8988T (cell line): ENCODE results near the gene SLC44A5.
A peak's percentile ranks its signal among the peaks of the same experiment; 100 is the strongest.
"Not testable (repeated sequence)": the region's sequence is repeated elsewhere in the genome, so short reads cannot be mapped to it uniquely, and the experiment has no call there.

ENCODE experiments used
- DNase-seq: peaks from one replicate; pipeline ENCODE4 v3.0.0; 2011

Gene SLC44A5

DNA sequence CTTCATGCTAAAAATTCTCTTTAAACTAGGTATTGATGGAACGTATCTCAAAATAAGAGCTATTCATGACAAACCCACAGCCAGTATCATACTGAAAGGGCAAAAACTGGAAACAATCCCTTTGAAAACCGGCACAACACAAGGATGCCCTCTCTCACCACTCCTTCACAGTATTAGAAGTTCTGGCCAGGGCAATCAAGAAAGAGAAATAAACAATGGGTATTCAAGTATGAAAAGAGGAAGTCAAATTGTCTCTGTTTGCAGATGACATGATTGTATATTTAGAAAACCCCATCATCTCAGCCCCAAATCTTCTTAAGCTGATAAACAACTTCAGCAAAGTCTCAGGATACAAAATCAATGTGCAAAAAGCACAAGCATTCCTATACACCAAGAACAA, 349.0 kb downstream of the SLC44A5 start:
- not testable (repeated sequence) for DNase-seq

DNA sequence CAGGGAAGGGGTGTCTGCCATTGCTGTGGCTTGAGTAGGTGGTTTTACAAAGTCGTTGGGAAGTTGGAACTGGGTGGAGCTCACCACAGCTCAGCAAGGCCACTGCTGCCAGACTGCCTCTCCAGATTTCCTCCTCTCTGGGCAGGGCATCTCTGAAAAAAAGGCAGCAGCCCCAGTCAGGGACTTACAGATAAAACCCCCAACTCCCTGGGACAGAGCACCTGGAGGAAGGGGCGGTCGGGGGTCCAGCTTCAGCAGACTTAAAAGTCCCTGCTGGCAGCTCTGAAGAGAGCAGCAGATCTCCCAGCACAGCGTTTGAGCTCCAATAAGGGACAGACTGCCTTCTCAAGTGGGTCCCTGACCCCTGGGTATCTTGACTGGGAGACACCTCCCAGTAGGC, 352.6 kb downstream of the SLC44A5 start:
- DNase-seq: no peak

DNA sequence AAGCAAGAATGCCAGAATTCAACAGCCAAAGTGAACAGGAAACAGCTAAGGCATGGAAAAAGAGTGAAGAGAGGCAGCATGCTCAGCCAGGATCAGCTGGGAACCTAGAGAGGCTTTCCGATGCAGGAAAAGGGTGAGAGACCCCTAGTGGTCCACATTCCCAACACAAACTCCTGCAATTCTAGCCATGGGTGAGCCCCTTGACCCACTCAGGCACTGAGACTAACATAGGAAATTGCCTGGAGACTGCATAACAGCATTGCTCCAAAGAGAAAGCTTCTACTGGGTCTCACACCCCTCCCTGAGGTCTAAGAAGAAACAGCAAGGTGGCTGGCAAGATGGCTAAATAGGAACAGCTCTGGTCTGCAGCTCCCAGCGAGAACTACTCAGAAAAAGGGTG, 353.5 kb downstream of the SLC44A5 start:
- no peak for DNase-seq

DNA sequence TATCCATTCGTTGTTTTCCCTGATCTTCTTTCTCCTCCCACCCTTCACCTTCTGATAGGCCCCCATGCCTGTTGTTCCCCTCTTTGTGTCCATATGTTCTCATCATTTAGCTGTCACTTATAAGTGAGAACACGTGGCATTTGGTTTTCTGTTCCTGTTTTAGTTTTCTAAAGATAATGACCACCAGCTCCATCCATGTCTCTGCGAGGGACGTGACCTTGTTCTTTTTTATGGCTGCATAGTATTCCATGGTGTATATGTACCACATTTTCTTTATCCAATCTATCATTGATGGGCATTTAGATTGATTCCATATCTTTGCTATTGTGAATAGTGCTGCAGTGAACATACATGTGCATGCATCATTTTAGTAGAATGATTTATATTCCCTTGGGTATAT, 360.8 kb downstream of the SLC44A5 start:
- not testable (repeated sequence) for DNase-seq

DNA sequence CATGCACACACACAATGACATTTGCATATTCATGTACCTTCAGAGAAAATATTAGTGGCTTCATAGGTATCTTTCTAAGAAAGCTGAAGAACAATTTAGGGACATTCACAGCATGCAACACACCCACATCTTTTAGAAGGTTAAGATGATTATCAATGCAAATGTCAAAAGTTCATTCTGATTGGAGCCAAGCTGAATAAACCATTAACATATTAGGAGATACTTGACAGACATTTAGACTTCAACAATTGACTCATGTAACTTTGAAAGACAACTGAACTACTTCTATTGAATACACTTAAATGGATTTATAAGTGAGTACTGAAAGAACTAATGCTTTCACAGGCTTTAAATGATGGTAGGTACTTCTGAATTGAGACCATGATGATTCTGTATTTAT, 365.7 kb downstream of the SLC44A5 start:
- no peak for DNase-seq

DNA sequence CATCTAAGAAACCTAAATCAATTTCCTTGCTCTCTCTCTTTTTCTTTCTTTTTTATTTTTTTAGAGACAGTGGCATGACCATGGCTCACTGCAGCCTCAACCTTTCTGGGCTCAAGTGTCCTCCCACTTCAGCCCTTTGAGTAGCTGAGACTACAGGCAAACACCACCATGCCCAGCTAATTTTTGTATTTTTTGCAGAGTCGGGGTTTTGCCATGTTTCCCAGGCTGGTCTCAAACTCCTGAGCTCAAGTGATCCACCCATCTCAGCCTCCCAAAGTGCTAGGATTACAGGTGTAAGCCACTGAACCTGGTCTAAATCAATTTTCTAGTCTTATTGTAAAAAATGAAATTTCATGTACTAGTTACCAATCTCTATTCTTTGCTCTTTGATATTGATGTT, 367.8 kb downstream of the SLC44A5 start:
- DNase-seq: no peak

DNA sequence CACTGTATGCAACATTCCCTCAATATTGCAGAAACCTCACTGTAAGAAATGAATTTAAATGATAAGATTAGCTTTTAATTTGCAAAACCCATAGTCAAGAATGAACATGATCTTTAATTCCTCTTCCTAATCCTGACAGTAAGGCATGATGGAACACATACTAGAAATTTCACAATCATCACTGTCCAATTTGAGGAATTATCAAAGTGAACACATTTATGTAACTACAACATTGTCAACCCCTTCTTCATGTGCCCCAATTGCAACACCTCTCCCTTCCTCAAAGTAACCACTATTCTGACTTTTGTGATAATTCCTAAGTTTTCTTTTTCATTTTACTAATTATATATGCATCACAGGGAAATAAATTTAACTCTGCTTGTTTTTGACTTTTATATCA, 373.6 kb downstream of the SLC44A5 start:
- DNase-seq: no peak

DNA sequence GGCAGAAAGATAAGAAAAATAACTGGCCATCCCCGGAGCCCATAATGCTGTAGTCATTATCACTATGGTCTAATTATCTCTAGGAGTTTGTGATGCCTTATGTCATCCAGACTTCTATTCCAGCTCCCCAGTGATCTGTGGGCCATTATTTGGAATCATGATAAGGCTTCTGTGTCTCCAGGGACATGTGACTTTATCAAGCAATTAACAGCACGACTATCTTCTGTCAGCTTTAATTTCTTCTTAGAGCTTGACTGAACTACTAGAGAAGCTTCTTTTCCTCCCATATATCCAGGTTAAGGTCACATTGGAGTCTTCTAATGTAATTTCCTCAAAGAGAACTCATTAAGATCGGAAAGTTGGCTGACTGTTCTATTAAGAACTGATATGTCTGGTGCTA, 376.4 kb downstream of the SLC44A5 start:
- DNase-seq: no peak

DNA sequence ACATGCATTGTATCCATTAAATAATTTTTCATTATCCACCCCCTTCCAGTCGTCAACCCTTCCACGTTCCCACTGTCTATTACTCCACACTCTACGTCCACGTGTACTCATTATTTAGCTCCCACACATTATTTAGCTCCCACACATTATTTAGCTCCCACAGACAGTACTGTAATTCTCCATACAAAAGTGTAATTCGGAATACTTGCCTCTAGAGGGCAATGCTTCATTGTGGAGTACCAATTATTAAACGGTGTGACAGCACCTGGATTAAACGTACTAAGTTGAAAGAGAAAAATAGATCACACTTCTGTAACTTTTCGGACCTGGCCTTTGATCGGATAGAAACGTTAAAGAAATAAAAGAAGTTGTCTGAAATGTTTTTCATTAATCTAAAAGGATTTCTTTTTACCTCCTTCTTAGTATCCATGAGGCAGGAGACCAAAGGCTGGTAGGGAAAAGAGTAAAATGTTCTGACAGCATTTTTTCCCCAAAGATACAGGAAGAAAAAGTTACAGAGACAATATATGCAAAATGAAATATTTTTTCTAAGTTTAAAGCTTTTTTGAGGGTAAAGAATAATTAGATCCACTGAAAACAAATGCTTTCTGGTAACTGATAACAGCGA, 377.5 kb downstream of the SLC44A5 start:
- no peak for DNase-seq

DNA sequence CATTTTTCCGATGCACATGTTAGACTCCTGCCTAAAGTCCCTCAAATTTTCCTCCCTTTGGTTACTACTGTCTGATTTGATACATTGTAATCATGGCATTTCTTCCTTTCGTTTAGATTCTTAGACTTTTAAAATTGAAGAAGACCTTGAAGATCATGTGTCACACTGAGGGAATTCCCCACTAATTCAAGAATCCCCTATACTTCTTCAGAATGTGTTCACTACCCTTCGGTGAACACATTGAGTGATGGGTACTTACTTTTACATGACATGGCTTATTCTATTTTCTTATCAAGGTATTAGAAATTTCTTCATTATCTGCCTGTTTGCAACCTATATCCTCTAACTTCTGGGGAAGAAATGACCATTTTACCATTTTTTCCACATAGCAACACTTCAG, 390.8 kb downstream of the SLC44A5 start:
- DNase-seq: no peak

DNA sequence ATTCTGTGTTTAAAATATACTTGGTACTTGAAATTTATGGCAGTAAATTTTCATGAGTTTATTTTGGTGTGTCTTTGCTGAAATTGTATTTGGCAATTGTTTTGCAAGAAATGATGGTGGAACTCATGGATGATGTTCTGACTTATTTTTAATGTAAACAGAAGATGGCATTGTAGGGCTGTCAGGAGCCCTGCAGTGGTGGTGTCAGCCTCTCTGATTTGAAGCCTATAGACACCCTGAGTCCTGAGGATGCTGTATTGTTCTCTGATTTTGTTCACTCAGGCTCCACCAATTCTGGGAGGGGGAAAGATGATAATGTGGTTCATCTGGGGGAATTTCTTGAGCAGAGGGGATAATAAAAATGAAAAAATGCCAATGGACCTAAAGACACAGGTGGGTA, 396.9 kb downstream of the SLC44A5 start:
- no peak for DNase-seq

DNA sequence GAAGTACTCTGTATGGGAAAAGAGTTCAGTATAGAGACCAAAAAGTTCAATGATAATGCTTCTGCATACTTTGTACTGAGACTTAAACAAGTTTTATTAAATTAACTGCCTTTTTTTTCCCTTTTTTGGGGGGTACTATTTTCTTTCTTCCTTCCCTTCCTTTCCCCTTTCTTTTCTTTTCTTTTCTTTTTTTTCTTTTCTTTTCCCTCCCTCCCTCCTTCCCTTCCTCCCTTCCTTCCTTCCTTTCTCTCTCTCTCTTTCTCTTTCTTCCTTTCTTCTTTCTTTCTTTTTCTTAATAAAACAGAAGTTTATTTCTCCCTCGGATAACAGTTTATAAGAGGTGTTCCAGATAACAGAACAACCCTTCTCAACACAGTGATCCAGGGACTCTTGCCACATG, 399.3 kb downstream of the SLC44A5 start:
- DNase-seq: no peak

DNA sequence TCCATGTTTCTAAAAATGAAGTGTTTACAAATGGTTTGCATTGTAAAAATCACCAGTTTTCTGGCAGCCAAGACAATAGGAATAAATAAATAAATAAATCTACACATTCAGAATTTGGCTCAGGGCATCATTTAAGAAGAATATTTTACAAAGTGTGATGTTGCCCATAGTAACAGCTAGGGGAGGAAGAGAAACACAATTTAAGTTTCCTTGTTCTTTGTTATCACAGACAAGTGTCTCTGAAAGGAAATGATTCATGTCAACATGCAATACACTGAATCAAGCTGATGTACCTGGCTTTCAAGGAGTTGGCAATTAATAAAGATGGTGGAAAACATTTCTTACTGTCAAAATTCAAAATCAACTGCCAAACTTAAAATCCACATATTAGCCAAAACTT, 402.1 kb downstream of the SLC44A5 start:
- no peak for DNase-seq

DNA sequence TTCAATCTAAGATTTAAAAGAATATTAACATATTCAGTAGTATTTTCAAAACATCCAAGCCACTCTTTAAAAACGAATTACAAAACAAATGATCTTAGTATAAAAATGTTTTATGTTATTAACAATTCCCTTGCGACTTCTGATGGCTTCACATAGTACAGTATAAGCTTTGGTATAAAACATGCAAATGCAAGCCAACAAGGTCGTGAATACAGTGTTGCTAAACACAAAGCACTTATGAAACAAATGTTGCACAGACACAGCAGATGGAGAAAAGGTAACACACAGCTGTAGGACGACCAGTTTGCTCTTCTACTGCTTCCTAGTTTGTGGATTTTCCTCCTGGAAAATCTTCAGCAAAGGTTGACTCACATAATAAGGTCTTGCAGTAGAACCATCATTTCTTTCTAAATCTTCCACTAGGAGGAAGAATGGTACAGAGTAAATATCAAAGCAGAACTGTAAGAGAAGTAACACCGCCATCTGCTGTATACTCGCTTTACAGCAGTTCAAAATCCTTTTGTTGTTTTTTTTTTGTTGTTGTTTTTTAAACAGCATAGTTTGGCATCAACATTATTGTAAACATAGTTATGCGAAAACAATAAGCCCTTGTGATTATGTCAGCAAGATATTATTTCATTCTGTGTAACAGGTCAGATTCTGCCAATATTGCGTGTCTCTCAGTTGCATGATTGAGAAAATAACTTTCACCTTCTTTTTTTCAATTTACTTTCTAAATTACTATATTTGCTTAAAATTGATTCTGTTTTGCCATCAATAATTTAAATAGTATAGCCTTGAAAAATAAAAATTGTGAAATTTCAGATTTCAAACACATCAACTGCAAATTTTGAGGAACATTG, 407.3 kb downstream of the SLC44A5 start:
- DNase-seq: peak; percentile 14

DNA sequence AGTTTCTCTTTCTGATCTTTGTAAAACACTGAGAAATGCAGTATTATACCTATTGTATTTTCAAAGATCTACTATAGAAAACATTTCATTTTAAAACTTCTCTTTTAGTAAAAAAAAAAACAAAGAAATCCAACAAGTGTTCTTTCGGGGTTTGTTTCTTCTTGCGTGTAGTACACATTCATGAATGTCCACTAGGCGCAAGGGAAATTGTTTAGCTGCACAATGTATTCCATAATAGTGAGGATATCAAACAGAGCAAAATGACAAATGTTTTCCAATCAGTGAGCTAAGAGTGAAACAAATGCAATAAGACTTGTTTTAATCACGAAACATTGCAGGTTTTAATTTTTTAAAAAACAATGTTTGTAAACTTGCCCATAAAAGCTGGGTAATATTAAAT, 408.2 kb downstream of the SLC44A5 start:
- DNase-seq: no peak

DNA sequence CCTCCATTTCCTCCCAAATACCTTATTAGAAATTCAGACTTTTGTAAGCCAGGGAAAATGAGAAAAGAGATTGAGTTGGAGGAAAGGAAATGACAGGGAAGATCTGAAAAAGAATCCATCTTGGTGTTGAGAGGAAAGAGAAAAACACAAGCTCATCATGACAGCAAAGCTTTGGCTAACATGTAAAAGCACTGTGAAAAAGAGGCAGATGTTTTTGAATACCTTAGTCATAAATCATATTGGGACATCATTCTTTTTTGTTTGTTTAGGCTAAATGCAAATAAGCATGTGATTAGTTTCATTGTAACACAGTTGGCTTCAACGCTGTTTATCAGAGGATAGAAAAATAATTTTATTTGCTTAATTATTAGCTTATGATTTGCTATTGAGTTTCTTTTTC, 412.2 kb downstream of the SLC44A5 start:
- no peak for DNase-seq

DNA sequence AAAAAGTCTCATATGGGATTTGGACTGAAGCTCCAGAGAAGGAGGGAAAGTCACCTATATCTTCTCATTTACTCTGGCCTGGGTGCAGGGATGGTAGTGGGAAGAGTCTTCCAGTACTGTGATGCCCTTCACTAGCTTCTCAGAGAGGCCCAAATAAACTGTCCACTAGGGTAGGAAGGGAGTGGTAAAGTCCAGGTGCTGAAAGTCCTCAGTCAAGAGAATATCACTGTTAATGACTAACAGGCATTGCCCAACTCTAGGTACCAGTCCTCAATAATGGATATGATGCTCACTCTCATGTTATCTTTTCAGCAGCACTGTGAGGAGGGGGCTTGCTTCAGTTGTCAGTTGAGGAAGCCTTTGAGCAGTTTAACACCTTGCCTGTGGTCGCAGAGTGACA, 412.8 kb downstream of the SLC44A5 start:
- no peak for DNase-seq

DNA sequence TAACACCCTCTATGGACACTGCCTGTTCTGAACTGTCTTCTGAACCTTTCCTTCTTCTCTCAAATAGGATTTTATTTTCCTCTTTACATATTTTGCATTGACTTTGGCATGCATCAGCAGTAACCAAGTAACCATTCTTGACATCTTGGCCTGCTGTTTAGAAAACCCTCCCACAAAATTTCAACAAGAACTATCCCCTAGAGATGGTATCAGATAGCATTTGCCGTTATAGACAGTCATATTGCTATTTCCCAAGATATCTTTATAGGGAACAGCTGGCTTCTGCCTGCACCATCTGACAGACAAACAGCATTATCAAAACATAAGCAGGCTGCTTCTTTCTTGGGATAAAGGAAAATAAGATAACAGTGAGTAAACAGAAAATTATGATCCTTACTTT, 422.0 kb downstream of the SLC44A5 start:
- DNase-seq: no peak

DNA sequence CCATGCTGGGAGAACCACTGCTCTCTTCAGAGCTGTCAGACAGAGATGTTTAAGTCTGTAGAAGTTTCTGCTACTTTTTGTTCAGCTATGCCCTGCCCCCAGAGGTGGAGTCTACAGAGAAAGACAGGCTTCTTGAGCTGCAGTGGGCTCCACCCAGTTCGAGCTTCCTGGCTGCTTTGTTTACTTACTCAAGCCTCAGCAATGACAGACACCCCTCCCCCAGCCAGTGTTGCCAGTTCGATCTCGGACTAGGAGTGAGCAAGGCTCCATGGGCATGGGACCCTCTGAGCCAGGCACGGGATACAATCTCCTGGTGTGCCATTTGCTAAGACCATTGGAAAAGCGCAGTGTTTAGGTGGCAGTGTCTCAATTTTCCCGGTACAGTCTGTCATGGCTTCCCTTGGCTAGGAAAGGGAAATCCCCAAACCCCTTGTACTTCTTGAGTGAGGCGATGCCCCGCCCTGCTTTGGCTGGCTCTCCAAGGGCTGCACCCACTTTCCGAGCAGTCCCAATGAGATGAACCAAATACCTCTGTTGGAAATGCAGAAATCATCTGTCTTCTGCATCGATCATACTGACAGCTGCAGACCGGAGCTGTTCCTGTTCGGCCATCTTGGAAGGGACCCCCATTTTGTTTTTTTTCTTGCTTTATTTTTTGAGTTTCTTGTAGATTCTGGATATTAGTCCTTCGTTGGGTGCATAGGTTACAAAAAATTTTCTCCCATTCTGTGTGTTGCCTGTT, 429.5 kb downstream of the SLC44A5 start:
- not testable (repeated sequence) for DNase-seq

DNA sequence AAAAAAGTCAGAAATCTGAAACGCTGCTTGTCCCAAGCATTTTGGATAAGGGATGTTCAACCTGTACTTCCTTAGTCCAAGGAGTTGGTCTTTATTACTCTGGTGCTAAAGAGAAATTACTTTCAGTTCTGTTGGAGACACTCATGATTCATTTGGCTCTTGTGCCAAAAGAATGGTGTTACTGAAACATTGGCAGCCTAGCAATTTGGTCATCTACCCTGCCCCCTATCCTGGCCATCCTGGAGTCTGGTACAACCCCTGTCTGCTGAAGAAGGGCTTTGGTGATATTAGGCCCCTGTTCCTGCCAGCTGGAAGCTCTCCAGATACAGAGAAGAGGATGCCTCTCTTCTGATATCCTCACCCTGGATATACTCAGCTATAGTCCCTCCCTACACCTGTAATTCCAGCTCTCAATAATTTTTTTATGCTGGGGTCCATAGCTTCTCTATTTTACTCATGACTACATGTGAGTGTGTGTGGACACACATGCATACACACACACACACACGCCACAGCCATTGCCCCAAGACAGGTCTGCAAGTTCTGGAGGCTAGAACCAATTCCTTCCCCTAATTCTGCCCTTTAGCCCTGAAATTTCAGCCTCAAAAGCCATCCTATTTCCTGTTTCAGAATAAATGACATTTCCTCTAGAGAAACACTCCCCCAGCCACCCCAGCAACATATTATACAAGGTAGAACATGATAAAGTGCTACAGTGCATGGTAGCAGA, 436.7 kb downstream of the SLC44A5 start:
- DNase-seq: no peak

DNA sequence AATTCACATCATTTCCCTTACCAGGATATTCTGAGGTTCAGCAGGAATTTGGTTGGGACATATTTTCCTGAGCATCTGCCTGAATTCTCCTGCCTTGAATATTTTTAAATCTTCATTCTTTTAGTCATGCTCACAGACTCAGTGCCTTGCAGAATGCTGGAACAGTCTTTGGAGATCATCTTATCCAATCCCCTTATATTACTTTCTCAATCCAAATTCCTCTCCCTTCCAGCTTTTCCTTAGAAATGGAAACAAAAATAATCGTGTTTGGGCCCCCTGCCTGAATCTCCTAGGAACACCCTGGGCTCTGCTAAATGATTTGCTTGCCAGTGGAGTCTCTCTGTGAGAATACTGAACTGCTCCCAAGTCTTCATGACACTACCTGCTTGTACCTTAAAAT, 438.4 kb downstream of the SLC44A5 start:
- no peak for DNase-seq

DNA sequence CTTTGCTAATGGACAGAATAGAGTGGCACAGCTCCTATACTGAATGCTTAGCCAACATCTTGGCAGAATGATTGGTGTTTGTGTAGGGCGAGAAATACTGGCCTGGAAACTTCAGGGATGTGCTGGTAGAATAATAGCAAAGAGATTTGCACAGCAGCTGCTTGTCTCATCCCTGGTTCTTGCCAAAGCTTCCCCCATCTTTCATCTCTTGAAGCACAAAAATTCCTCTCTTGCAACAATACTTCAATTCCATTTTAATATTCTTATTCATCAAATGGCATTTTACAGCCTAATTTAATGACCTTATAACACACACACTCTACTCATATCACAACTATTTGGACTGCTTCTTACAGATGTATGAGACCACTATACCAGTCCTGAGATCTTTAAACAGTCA, 439.0 kb downstream of the SLC44A5 start:
- no peak for DNase-seq

DNA sequence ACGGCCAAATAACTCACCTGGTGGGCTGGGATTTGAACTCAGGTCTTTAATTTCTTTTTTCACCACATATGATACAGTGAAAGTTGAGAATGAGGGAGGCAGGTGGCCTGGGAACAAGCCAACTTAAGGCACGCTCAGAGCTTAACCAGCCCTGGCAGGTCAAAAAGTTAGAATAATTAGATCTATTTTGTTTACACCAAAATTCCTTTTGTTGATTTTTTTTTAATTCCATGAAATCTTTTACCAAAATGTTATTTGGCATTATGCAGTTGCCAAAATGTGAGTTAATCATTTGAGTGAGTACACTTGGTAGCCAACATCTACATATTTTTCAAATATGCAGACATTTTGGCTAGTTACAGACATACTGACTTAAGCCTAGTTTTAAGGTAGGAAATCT, 439.9 kb downstream of the SLC44A5 start:
- DNase-seq: no peak
